VCaP (cell line): ENCODE measurements around the gene CCDC28B.

Source experiments
- H3K27ac ChIP-seq: fragments of 450-650 bp; 2 replicates; pipeline ENCODE4 v1.5.1; 2017
- CTCF ChIP-seq: fragments of 450-650 bp; conservative IDR thresholded peaks from 2 replicates; pipeline ENCODE4 v1.5.1; 2017; ENCODE audit warnings: mild to moderate bottlenecking, moderate library complexity

Gene CCDC28B

DNA sequence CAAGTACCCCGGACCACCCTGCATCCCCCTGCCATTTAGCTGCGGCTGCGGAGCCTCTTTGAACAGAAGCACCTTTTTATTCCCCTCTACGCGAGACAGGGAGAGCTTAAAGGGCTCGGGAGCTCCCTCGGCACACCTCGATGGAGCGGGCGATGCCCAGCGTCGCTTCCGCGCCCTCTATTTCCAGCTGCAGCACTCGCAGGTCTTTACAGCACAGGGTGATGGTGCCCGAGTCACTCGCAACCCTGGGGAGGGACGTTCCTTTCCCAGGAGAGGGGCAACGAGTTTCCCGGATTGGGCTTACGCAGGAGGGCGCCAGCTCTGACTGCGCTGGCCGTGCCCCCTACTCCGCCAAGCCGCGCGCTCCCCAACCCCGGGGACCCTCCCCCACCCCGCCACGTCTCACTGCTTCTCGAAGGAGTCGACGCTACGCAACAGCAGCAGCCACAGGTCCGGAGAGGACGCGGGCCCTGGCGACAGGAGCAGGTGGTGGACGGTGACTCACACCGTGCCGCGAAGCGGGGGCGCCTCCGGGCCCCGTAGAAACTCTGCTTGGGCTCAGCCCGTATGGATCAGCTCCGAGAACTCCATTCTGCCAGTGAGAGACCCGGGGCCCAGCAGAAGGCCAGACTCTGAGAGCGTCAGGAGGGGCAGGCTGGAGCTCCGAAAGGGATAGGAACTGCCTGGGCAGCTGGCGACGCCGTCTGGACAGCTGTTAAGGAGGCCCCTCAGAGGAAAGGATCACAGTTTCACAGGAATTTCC, 40.8 kb downstream of the CCDC28B start:
- peak overlapping the region; percentile 84 for H3K27ac ChIP-seq
- TF ChIP-seq CTCF = no peak

GRCh38 chr1:32242341-32242851, 42.0 kb downstream of the CCDC28B start:
- TF ChIP-seq CTCF = no peak
- H3K27ac ChIP-seq = peak overlapping the region; percentile 84

DNA sequence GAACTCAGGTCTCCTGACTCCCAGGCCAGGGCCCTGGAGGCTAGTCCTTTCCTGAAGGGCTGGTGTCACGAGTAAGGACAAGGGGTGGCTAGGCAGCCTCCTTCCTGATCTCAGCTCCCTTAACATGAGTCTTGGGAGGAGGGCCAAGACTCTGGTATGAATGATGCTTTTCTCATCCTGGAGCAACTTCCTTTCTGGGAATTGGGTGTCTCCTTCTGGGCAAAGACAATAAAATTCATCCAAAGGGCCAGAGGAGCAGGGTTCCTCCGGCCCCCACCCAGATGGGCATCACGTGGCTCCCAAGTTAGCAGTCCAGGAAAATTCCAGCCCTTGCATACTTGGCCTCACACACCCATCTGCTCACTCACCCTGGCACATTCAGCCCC, 46.5 kb downstream of the CCDC28B start, which contains the start of gene FAM167B:
FAM167B (plus strand) TSS at position 335 of the 386 bp plus-strand sequence. CDS start 200 bp downstream, outside the sequence.
- no peak for TF ChIP-seq CTCF
- no peak within 1 kb of the TSS for H3K27ac ChIP-seq

DNA sequence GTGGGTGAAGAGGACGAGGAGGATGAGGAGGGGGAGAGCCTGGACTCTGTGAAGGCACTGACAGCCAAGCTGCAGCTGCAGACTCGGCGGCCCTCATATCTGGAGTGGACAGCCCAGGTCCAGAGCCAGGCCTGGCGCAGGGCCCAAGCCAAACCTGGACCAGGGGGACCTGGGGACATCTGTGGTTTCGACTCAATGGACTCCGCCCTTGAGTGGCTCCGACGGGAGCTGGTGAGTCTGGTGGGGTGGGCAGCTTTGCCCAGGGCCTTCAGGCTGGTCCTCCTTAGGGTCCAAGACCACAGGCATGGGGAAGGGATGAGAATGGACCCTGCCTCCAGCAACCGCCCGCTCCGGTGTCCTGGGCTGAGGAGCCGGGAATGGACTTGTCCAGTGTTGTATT, 47.1 kb downstream of the CCDC28B start:
- no peak for TF ChIP-seq CTCF
- H3K27ac ChIP-seq = no peak overlapping the region

- H3K27ac ChIP-seq = no peak overlapping the region
Observed at GRCh38 chr1:32247983-32248889, 47.8 kb downstream of the CCDC28B start.

GRCh38 chr1:32249831-32250525, 49.6 kb downstream of the CCDC28B start:
- no peak overlapping the region for H3K27ac ChIP-seq
- no peak for TF ChIP-seq CTCF

More at GRCh38 chr1:32247983-32248889, 47.8 kb downstream of the CCDC28B start:
- peak; percentile 23; the same call in 1 of the 2 replicates for TF ChIP-seq CTCF
